GM19463 (cell line): Measurements from ENCODE around the gene SMAP1.

ENCODE experiments used
- ATAC-seq: cut with Tn5 transposase; IDR thresholded peaks from one replicate; pipeline ENCODE4 v1.9.1; 2021; ENCODE audit warnings: mild to moderate bottlenecking, moderate library complexity; ENCODE audit not compliant: unreplicated experiment

The SMAP1 gene

DNA sequence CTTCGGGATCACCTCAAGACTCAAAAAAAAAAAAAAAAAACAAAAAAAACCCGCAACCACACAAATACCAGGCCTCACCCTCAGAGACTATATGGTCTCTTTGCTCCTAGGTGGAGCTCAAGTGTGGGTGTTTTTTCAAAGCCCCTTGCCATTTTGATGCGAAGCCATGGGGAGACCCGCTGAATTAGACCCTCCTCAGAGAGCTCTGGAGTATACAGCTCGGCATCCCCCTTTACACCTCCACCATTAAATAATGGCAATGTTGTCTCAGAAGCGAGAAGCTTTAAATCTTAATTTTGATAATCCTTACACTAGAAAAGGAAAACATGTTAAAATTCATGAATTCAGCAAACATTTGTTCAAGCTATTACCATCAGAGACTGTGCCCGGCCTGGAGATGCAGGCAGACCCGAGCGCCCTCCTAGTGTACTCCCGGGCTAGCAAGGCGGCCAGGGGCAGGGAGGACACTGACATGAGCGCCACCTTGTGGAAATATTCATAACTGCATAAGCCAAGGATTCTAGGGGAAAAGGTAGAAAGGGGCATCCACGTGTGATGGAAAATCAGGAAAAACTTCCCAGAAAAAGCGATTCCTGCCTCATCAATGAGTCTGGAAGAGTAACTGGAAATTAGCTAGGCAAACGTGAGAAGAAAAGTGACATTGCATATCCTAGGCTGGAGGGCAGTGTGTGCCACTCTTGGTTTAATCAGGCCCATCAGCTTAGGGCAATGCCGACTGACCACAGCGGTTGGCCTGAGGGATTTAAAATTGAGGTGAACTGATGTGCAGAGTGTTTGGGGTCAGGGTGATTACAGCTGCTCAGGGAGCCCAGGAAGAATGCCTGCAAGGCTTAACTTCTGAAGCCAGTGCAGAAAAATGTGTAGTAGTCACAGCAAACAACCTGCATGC lies 216.6 kb downstream of the SMAP1 start:
- peak; percentile 82 for ATAC-seq

DNA sequence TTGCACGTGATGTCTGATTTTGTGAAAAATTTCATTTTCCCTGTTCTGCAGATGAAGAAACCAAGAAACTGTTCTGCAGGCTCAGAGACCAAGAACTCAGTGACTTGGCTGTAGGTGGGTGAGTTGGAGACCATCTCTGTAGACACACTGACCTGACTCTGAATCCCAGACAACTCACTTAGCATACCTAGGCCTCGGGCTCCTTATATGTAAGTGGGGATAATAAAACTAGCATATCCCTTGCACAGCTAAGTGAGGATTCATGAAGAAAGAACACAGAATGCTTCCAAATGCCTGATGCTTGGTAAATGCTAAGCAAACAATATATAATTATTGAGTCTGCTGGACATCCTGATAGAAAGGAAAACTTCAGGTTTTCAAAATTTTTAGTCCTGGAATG lies 218.4 kb downstream of the SMAP1 start:
- ATAC-seq, result no peak

DNA sequence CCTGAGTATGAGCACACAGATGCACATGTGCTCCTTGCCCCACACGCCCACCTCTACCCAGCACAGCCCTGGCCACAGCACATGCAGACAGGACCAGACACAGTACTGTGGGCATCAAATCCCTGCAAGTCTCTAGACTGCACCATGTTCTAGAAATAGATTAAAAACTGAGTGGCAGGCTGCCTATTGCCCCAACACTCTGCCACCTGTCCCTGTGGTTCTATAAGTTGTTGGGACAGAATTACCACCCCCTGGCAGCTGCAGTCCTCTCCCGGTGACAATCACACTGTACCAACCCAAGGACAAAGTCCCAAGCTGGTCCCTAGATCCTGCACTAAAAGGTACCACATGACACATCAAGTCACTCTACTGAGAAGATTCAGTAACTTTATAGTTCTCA lies 219.0 kb downstream of the SMAP1 start:
- no peak for ATAC-seq

DNA sequence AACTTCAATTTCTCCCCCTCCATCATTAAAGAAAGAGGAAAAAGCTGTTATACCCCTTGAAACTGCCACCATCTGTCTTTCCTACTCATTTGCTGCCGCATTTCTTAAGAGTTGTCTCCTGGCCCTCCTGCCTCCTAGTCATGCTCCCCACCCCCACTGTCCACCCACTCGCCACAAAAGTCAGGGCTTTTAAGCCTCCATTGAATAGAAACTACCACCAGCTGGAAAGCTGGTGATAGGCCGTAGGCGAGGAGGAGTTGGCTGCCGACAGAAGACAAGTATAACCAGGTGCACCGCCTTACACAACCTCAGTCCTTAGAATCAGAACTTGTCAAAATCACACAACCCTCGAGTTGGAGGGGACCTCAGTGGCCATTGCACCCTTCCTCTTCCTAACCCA lies 221.6 kb downstream of the SMAP1 start:
- no peak for ATAC-seq

DNA sequence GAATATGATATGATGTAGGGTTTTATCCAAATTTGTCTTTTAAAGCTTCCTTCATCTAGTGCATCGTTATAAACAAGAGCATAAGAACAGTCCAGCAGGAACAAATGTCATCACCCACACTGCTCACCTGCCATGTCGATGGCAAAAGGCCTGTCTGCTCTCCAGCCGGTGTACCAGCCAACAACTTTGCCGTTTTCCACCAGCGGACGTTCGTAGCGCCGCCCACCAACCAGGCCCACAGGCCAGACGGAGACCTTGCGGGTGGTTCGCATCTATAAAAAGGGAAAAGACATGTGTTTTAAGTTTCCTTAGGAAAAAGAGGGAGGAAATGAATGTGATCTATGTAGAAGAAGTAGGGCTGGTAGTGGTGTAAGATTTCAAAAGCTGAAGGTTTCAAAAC lies 226.3 kb downstream of the SMAP1 start:
- no peak for ATAC-seq

DNA sequence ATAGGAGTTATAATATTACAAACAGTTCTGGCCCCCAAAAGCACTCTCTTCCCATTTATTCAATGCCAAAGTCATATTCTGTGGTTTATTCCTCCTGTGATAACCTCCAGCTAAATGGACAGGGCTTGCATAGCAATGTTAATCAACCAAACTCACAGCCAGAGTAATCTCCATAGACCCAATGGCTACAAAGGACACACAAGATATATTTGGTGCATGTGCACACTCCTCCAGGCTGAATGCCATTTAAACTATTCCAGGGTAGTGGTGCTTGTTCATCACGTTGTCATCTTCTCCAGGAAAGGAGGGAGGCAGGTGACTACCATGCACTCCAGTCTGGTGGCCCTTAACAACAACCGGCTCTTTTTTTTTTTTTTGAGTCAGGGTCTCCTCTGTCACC lies 232.4 kb downstream of the SMAP1 start:
- no peak for ATAC-seq

DNA sequence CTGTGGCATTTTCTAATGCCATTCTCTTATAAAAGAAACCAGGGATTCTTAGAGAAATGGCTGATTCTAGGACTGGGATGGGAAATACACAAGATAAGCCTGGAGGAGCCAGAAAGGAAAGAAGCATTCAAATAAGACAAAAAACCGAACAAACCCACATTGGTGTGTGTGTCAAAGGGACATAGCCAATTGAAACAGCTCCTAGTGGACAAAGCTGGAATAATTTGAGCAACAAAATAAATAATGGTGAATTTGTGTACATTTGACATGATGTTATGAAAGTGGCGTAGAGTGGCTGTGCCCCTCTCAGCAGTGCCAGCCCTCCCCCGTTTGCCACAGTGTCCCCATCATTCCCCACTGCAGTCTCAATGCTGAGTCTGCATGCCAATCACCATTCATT lies 233.6 kb downstream of the SMAP1 start:
- ATAC-seq, result no peak

DNA sequence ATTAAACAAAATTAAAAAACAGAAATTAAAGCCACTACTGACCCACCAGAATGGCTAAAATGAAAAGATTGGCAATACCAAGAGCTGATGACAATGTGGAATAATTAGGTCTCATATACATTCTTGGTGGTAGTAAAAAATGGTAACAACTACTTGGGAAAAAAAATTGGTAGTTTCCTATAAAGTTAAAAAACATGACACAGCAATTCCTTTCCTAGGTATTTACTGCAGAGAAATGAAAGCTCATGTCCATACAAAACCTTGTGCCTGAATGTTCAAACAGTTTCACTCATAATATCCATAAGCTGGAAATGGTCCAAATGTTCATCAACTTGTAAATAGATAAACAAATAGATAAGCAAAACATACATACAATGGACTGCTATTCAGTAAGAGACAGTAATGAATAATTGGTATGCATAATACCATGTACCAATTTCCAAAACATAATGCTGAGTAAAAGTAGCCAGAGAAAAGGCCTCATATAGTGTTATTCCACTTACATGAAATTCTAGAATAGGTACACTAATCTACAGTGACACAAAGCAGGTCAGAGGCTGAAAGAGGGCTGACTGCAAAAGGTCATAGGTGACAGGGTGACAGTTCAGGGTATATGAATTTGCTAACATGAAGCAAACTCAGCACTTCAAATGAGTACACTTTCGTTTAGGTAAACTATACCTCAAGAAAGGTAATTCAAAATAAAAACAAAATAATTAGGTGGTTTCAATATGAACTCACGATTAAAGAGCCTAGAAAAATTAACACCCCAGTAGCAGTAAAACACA lies 236.2 kb downstream of the SMAP1 start:
- ATAC-seq, result no peak

DNA sequence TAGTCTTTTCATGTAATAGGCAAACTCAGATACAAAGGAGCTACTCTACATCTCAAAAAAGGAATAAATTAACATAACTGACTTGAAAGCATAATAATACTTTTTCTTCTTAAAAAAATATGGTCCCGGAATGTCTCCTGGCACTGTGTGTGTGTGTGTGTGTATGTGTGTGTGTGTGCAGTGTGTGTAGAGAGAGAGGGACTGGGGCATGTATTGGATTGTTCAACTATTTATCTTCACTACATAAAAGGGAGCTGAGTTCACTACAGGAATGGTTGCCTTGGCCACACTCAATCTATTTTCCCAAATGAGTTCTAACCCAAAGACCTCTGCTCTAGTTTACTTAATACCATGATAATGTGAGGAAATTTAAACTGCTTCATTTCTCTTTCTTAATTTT lies 238.1 kb downstream of the SMAP1 start:
- no peak for ATAC-seq
